ENCODE results near the gene CYBA.
A peak's percentile ranks its signal among the peaks of the same experiment; 100 is the strongest.

The CYBA gene

GRCh38 chr16:88659160-88659559, 8.3 kb upstream of the CYBA start:
- DNase-seq: no peak

DNA sequence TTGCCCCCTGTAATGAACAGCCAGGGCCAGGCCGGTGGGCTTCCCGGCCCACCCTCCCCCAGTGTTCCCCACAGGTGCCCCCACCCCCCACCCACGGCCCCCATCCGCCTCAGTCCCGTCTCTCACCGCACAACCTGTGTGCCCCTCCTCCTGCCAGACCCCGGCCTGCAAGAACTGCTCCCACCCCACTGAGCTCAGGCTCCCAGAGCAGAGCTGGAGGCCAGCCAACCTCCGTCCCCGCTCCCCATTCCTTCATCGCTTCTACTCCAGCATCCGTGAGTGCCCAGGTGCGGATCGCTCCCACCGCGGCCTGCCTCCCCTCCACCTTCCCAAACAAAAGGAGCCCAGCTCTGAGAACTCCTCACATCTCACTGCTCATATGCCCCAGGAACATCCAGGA, 7.9 kb upstream of the CYBA start:
- no peak for DNase-seq

- DNase-seq: no peak
Observed at GRCh38 chr16:88657371-88657770, 6.5 kb upstream of the CYBA start.

DNA sequence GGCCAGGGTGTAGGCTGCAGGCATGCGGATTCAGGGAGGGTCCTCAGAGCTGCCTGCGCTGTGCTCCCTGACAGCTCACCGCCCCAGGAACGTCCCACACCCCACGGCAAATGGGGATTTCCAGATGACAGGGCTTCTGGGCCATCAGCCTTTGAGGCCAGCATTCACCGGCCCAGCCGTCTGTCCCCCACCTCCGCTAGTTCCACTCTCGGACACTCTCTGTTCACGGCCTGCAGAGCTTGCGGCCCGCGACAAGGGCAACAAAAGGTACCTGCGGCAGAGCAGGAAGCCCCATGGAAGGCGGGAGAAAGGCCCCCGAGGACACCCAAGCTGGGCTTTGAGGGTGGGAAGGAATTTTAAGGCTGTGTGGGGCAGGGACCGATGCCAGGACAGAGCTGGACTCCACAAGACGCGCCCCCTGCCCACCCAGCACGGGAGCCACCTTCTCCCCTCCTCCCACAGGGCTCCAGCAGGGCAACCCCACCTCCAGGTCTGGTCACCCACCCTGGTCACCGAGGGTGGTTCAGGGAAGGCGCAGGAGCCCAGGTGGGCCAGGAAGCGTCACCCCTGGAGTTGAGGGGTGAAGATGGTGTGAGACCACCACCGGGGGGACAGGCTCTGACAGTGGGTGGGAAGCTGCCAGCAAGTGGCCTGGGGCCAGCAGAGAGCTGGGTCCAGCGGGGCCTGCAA, 5.6 kb upstream of the CYBA start:
- no peak for DNase-seq

- DNase-seq: no peak
Observed at GRCh38 chr16:88655733-88656281, 5.0 kb upstream of the CYBA start.

- no peak for DNase-seq
Observed at GRCh38 chr16:88655053-88655732, 4.3 kb upstream of the CYBA start.

DNA sequence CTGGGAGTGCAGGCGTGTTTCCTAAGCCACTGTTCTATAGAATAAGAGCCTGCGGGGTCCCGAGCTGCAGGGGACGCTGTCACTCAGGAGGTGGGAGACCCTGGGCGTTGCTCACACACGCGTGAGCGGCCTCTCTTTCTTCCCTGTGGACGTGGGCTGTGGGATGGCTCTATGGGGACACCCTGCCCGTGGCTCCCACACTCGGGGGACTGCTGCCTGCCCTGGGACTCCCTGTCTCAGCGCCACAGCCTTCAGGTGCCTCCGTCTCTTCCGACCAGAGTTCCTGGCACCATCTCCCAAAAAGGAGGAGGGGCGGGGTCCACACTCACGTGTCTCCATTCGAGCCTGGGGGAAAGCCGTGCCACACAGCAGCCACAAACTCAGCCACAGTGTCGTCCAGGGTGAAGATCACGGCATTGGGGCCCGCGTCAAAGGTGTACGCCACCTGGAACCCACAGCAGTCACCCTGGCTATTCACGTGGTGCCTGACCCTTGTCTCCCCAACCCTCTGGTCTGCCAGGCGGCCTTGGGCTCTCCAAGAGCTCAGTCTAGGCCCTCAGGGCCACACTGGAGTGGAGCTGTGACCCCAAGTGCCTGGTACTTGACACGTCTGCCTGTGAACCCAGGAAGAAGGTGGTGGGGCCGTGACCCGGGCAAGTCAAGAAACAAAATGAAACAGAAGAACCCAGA, 3.7 kb upstream of the CYBA start:
- DNase-seq: no peak

DNA sequence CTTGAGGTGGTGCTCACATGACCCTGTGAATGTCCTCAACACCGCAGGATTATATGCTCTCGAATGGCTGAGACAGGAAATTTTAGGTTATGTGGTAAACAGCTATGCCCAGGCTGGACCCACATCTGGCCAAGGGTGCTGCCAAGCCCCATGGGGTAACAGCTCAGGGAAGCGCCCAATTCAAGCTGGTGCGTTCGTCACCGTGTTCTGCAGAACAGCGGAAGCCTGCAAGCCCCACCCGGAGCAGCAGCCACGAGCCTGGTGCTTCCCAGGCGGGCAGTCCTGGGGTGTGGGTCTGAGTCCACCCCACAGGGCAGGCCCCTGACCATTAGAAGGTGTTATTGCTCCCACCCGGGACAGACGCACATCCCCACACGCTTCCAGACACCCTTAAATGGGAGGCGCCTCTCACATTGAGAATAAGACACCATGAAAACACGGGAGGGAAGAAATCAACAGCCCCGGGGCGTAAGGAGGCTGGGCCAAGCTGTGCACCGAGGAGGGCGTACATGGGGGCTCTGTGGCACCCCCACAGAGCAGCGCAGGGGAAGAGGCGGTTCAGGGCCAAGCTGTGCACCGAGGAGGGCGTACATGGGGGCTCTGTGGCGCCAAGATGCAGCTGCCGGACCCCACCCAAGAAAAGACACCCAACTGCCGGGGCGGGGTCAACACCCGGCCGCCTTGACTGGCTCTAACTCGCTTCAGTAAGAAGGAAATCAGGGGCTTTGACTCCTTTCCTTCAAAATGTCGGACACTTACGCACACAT, 2.9 kb upstream of the CYBA start:
- DNase-seq: peak; percentile 30

DNA sequence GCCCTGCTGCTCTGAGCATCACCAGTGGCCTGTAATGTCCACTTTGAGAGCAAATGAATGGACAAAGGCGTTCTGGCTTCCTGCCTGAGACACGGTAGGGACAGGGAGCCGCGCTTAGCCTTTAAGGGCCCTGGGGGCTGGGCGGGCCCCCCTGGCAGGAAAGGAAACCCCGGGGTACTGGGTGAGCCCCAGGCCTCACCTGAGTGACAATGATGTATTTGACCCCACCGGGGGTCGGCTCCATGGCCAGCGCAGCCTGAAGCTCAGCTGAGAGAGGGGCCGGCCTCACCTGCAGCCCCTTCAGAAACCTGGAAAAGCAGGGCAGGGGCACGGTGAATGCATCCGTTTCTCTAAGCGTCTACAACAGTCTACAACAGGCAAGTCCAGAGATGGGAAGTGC, 2.2 kb upstream of the CYBA start:
- no peak for DNase-seq

GRCh38 chr16:88652762-88653063, 1.9 kb upstream of the CYBA start:
- DNase-seq: no peak

- DNase-seq: no peak
Observed at GRCh38 chr16:88651989-88652761, 1.3 kb upstream of the CYBA start.

DNA sequence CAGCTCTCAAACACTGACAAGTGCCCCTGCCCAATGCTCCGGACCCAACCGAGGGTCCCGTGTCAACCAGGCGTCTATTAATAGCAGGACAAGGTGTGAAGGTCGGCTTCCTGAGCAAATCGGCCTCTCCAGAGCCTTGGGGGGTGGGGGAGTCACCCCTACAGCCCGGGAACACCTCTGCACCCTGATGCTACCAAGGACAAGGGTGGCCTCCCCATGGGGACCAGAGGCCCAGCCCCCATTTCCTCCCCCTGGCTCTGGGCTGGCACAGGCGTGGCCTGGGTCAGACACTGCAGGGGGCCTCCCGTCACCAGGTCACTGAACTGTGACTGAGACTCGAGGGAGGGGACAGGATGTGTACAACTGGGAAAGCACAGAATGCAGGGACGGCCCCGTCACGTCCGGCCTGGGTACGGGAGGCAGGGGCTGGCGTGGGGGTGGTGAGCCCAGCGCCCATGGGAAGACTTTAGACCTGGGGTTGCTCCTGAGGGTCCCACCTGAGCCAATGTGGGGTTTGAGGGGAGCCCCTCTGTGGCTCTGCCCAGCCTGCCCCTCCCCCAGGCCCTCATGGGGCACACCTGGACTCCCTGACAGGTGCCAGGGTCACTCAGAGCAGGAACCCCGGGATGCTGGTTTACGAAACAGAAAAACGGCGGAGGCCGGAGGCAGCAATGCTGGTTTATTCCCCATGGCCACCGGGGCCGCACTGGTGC, 579 bp upstream of the CYBA start:
- DNase-seq: peak; percentile 89

DNA sequence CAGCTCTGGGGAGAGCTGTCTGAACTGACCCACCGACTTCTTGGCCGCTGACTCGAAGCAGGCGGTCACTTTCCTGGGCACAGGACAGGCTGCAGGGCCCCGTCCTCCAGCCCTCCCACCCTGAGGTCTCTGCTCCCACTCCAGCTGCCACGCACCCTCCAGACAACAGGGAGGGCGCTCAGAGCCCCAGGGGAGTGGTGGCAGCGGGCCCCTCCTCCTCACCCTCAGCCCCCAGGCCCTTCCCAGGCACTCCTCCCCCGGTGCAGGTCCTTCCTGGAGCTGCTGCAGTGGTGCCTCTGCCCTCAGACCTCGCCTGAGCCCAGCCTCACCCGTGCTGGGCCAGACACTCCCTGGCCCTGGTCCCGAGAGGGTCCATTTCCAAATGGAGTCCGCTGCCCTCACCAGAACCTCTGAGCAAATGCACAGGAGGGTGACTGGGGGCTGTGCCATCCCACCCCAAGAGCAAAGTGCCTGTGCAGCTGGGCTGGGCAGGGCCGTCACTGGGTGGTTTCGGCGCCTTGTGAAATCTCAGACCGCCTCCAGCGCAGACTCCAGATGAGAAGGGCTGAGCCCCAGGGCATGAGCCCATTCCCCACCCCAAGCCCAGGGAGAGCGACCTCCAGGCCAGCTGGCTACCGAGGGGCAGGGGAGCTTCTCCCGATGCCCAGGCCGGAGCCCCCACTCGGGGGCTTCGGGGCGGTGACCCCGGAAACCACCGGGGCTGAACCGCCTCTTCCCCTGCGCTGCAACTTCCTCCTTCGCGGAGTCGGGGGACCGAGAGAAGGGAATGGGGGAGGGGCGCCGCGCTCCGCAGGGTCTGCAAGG, 717 bp downstream of the CYBA start:
- peak; percentile 44 for DNase-seq

DNA sequence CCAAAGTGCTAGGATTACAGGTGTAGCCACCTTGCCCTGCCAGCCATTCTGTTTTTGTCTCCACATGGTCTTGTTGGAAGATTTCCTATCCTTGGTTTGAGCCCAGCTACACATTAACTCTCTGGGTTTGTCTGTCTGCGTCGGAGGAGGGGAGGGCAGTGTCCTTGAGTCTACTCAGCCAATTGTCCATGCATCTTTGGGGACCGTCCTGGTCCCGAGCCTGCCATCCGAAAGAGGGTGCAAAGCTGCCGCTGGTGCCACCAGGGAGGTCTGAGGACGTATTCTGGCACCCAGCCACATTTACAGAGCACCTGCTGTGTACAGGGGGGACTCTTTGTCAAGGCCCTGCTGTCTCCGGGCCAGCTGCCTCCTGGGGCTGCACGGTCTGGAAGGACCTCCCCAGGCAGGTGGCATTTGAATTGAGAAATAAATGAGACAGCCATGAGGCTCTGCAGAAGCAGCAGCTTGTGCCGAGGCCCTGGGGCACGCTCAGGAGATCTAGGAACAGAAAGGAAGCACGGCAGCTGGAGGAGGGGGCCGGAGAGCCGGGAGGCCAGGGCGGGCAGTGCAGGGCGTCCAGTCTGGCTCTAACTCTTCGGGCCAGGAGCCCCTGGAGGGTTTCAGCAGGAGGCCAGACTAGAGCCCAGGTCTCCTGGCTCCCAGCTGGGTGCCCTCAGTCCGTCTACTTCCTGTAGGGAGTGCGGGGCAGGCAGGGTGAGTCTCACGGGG, 1.5 kb downstream of the CYBA start:
- no peak for DNase-seq

DNA sequence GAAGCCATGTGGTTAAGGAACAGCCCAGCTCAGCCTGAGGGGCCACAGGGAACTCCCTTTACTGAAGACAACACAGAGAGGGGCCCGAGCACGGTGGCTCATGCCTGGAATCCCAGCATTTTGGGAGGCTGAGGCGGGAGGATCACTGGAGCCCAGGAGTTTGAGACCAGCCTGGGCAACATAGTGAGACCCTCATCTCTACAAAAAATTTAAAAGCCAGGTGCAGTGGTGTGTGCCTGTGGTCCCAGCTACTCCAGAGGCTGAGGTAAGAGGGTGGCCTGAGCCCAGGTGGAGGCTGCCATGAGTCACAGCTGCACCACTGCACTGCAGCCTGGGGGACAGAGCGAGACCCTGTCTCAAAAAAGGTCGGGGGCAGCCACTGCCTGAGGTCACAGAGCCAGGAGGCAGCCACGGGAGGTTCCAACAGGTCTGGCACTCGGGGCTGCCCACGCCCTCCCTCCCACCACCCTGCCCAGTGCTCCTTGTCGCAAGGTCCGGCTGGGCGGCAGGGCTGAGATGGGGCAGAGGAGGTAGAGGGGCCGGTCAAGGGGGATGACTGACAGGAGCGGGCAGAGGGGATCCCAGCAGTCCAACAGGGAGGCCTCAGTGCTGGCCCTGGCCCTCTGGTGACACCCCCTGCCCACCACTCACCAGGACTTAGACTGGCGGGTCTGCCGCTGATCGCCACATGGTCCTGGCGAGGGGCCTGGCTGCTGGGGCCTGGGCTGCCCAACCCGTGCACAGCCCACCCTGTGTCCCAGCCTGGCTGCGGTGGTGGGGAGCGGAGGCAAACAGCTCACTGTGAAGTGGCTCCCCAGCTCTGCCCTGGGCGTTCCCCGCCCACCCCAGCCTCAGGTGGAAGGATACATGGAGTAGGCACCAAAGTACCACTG, 3.4 kb downstream of the CYBA start:
- no peak for DNase-seq

DNA sequence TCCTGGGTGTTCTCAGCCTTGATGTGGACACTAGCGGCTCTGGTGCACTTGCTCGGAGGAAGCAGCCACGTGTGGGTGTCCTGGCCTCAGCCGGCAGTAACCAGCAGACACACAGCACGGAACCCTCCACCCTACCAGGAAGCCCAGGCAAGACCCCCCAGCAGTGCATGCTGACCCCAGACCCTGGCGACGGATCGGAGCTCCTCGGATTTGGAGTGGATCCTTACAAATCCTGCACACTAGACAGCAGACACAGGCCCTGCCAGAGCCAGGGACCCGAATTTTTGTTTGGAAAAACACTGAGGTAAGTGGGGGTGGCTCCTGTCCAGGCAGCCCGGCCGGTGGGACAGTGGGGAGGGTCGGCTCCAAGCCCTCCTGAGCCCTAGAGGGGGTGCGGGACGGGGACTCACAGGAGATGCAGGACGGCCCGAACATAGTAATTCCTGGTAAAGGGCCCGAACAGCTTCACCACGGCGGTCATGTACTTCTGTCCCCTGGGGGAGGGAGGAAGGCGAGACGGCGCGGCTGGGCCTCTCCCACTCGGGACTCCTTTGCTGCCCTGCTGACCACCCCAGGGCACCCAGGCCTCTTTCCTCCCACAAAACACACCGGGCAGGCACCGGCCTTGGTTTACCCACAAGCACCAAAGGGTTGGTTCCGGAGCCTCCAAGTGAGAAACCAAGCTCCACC, 4.4 kb downstream of the CYBA start:
- DNase-seq: no peak

DNA sequence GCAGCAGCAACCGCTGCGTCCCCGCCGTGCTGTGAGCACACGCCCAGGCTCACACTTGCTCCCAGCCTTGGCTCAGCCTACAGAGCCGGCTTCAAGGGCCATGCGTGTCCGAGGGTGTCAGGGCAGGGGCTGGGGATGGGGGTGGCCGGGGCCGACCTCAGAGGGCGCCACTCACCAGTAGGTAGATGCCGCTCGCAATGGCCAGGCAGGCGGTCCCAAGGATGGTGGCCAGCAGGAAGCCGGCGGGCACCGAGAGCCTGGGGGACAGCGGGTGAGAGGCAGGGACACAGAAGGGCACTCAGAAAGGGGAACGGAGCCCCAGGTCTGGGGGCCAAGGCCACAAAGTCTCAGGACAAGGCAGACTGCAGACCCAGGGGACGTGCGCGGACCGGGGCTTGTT, 4.9 kb downstream of the CYBA start:
- DNase-seq: no peak

GRCh38 chr16:88645455-88645854, 5.4 kb downstream of the CYBA start:
- no peak for DNase-seq

- no peak for DNase-seq
Observed at GRCh38 chr16:88643644-88643932, 7.3 kb downstream of the CYBA start.
